ENCODE data around the gene PDE10A.

PDE10A gene

GRCh38 chr6:165605182-165605875 lies 57.7 kb downstream of the PDE10A start:
- Histone ChIP-seq H3K27me3 (ENCODE audit: insufficient read depth, low read length, poor library complexity) (no peaks in the 10 kb centered on the region), H3K79me2 (ENCODE audit: insufficient read depth, low read length) (peaks cover 7% of the 10 kb centered on the region; the same call in 1 of the 2 replicates), H3K4me3 (ENCODE audit: low read depth in 1 of 2, low read length in 2 of 2) (peak overlapping the region; percentile 4 to 46; a peak in 2 of 4 replicates), H3K4me1 (ENCODE audit: insufficient read depth, low read length) (peaks cover 46% of the 10 kb centered on the region), H3K9ac (ENCODE audit: low read depth, low read length) (peak overlapping the region; percentile 54), H3K36me3 (ENCODE audit: insufficient read depth, low read length) (no peaks in the 10 kb centered on the region), H4K20me1 (ENCODE audit: insufficient read depth, low read length) (no peaks in the 10 kb centered on the region), H2AFZ (ENCODE audit: low read depth, low read length) (peak overlapping the region; percentile 53), H3K4me2 (ENCODE audit: insufficient read depth, low read length) (peak overlapping the region; percentile 56), H3K27ac (ENCODE audit: low read length) (peak overlapping the region; percentile 88), H3K9me3 (ENCODE audit: insufficient read depth, low read length, severe bottlenecking) (no peaks in the 10 kb centered on the region)
- ATAC-seq (ENCODE audit: insufficient read depth, low read depth) = peak; percentile 72
- TF ChIP-seq EZH2 (IDR thresholded peaks at IDR 0.05; ENCODE audit: borderline replicate concordance, low read depth, low read length, severe bottlenecking) (no peak), CTCF (IDR thresholded peaks at IDR 0.05; ENCODE audit: borderline replicate concordance, extremely low read depth, low read length, poor library complexity, severe bottlenecking) (no peak)
- peak; percentile 60 for DNase-seq

- peaks cover 46% of the 10 kb centered on the region for H3K4me1 ChIP-seq (ENCODE audit: insufficient read depth, low read length)
- H2AFZ ChIP-seq (ENCODE audit: low read depth, low read length) = no peak overlapping the region
- ATAC-seq (ENCODE audit: insufficient read depth, low read depth) (no peak), DNase-seq (no peak)
- no peak for TF ChIP-seq EZH2 (IDR thresholded peaks at IDR 0.05; ENCODE audit: borderline replicate concordance, low read depth, low read length, severe bottlenecking)
- TF ChIP-seq CTCF (IDR thresholded peaks at IDR 0.05; ENCODE audit: borderline replicate concordance, extremely low read depth, low read length, poor library complexity, severe bottlenecking) = no peak
- H3K9ac ChIP-seq (ENCODE audit: low read depth, low read length) = no peak overlapping the region
- no peak overlapping the region for H3K4me3 ChIP-seq (ENCODE audit: low read depth in 1 of 2, low read length in 2 of 2)
- H3K79me2 ChIP-seq (ENCODE audit: insufficient read depth, low read length) = peaks cover 7% of the 10 kb centered on the region; the same call in 1 of the 2 replicates
- H3K9me3 ChIP-seq (ENCODE audit: insufficient read depth, low read length, severe bottlenecking) = no peaks in the 10 kb centered on the region
- H3K27me3 ChIP-seq (ENCODE audit: insufficient read depth, low read length, poor library complexity) = no peaks in the 10 kb centered on the region
- no peak overlapping the region; the same call in 1 of the 2 replicates for H3K4me2 ChIP-seq (ENCODE audit: insufficient read depth, low read length)
- no peak overlapping the region for H3K27ac ChIP-seq (ENCODE audit: low read length)
- no peaks in the 10 kb centered on the region for H3K36me3 ChIP-seq (ENCODE audit: insufficient read depth, low read length)
- H4K20me1 ChIP-seq (ENCODE audit: insufficient read depth, low read length) = no peaks in the 10 kb centered on the region
Observed at GRCh38 chr6:165602291-165602690, 60.8 kb downstream of the PDE10A start.

- Histone ChIP-seq H3K27ac (ENCODE audit: low read length) (no peak overlapping the region), H3K9ac (ENCODE audit: low read depth, low read length) (no peak overlapping the region), H3K4me2 (ENCODE audit: insufficient read depth, low read length) (no peak overlapping the region), H2AFZ (ENCODE audit: low read depth, low read length) (no peak overlapping the region), H3K9me3 (ENCODE audit: insufficient read depth, low read length, severe bottlenecking) (no peaks in the 10 kb centered on the region), H3K79me2 (ENCODE audit: insufficient read depth, low read length) (peaks cover 7% of the 10 kb centered on the region; the same call in 1 of the 2 replicates), H3K4me3 (ENCODE audit: low read depth in 1 of 2, low read length in 2 of 2) (no peak overlapping the region), H3K27me3 (ENCODE audit: insufficient read depth, low read length, poor library complexity) (no peaks in the 10 kb centered on the region), H4K20me1 (ENCODE audit: insufficient read depth, low read length) (no peaks in the 10 kb centered on the region), H3K36me3 (ENCODE audit: insufficient read depth, low read length) (no peaks in the 10 kb centered on the region), H3K4me1 (ENCODE audit: insufficient read depth, low read length) (peaks cover 31% of the 10 kb centered on the region)
- ATAC-seq (ENCODE audit: insufficient read depth, low read depth) (no peak), DNase-seq (no peak)
- TF ChIP-seq EZH2 (IDR thresholded peaks at IDR 0.05; ENCODE audit: borderline replicate concordance, low read depth, low read length, severe bottlenecking) (no peak), CTCF (IDR thresholded peaks at IDR 0.05; ENCODE audit: borderline replicate concordance, extremely low read depth, low read length, poor library complexity, severe bottlenecking) (no peak)
Observed at GRCh38 chr6:165600606-165601005, 62.4 kb downstream of the PDE10A start.

All from DND-41 (cell line).